ENCODE results near the gene LBX2.

GRCh38 chr2:74481961-74482800 lies 17.2 kb downstream of the LBX2 start:
- TF ChIP-seq TAF1 (IDR thresholded peaks at IDR 0.05; ENCODE audit: borderline replicate concordance, insufficient read depth, low read length) (no peak), REST (IDR thresholded peaks at IDR 0.05; ENCODE audit: insufficient read depth in 1 of 2, low read depth in 2 of 2, low read length in 2 of 2) (no peak)

Measured in PFSK-1 (cell line).